GM12872 (cell line): Measurements from ENCODE around the gene SLC7A8.

ENCODE experiments used
- CTCF ChIP-seq: IDR thresholded peaks from 3 replicates; pipeline ENCODE4 v1.5.1; 2011; ENCODE audit warnings: low read depth, mild to moderate bottlenecking, low read length, moderate library complexity; ENCODE audit not compliant: insufficient read depth

The SLC7A8 gene

GRCh38 chr14:23112359-23113178 lies 70.9 kb downstream of the SLC7A8 start:
- no peak for TF ChIP-seq CTCF

DNA sequence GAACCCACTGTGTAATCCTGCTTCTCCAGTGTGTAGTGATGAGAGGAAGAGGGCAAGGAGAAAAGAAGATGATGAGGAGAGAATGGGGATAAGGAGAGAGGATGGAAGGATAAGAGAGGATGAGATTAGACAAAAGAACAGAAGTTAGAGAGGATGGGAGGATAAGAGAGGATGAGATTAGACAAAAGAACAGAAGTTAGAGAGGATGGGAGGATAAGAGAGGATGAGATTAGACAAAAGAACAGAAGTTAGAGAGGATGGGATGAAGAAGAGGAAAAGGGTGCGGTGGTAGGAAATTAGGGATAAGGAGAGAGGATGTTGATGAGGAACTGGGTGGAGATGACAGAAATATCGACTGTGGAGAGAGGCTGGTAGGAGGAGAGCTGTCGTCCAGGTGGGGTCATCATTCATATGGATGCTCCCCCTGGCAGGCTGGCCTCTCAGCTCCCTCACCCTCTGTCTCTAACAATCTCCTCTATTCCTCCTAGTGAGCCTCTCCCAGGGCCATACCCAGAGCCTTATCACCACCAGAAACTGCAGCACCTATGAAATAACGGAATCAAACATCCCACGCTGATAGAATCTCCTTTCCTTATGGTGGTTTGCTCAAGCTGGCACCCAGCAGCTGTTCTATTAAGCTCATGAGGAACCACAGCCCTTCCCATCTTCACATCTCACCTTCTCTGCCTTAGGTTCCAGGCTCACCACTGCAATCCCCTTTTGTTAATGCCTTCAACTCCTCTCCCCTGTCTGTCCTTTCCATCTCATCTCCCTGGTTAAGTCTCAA lies 72.7 kb downstream of the SLC7A8 start:
- TF ChIP-seq CTCF = no peak

- no peak for TF ChIP-seq CTCF
Measured at GRCh38 chr14:23109769-23110168, 73.7 kb downstream of the SLC7A8 start.

GRCh38 chr14:23106747-23107045 lies 76.8 kb downstream of the SLC7A8 start:
- TF ChIP-seq CTCF = no peak

DNA sequence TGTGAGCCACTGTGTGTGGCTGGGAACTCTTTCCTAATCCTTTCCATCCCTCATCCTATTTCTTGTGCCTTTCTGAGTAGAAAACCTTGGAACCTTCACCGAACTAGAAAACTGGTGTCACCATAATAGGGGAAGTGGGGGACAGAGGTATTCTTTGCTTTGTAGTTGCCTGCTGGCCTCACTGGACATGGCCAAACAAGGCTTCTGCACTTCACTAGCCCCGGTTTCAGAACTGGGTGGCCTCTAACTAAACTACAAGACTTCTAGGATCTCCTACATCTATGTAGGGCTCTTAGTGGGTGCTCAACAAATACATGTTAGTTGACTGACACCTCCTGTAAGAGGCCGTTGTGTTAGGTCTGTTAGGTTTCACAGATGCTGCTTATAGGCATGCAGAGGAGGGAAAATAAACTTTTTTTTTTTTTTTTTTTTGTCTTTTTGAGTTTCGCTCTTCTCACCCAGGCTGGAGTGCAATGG lies 78.1 kb downstream of the SLC7A8 start:
- no peak for TF ChIP-seq CTCF

DNA sequence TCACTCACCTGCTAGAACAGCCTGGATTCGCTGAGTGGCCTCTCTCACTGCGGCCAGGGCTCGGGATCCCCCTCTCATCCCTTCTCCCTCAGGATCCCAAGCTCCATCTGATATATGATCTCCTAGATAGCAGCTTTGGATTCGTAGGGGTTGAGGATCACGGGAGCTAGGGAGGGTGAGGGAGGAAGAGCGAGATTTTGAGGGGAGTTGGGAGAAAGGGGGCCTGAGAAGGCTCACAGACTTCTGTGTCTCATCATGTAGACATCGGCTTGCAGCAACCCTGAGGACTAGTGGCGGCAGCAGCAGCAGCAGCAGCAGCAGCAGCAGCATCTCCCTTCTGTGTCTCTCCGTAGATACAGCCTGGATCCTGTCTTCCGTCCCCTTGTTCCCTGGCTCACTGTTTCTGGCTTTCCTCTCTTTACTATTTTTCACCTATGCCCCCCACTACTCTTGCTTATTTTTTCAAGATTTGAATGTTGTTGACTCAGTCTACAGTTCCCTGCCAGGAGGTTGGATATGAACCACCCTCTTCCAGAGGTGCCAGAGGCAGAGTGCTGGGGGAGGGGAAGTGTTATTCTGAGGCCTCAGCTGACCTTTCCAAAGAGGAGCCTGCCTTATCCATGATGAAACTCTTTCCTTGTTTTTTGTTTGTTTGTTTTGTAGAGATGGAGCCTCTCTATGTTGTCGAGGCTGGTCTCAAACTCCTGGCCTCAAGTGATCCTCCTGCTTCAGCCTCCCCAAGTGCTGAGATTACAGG lies 78.7 kb downstream of the SLC7A8 start, which contains the start of gene CIROP:
Gene CIROP, minus strand, starts transcription at position 399 of the 757 bp plus-strand sequence. Its CDS starts 69 bp downstream, at position 330.
- no peak for TF ChIP-seq CTCF

DNA sequence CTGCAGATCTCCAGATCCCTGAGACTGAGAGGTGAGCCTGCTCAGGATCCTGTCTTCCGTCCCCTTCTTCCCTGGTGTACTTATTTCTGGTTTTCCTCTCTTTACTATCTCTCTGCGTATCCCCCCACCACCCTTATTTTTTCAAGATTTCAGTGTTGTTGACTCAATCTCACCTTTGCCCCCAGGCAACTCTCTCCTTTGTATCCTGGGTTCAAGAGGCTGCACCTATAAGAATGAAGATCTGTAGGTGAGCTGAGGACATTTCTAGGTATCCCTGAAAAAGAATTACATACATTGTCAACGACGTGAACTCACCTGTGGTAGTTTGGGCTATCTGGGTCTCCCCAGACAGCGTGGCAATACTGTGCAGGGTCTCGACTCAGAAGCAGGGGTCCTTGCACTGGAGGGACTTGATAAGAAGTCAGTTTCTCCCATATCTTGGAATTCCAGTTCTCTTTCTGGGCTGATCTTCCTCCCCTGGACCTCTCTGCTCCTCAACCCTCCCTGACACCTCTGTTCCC lies 79.3 kb downstream of the SLC7A8 start:
- no peak for TF ChIP-seq CTCF
